ENCODE results near the gene GGN. TPM values are rescaled to one million over a fixed set of nuclear protein-coding genes. Genes with fewer than 3 reads are reported as not detected.
"Not testable (repeated sequence)": the region's sequence is repeated elsewhere in the genome, so short reads cannot be mapped to it uniquely, and the experiment has no call there.

GGN gene
- total and polyA plus RNA-seq, 7 donors = 0.28 TPM; not detected in 6

DNA sequence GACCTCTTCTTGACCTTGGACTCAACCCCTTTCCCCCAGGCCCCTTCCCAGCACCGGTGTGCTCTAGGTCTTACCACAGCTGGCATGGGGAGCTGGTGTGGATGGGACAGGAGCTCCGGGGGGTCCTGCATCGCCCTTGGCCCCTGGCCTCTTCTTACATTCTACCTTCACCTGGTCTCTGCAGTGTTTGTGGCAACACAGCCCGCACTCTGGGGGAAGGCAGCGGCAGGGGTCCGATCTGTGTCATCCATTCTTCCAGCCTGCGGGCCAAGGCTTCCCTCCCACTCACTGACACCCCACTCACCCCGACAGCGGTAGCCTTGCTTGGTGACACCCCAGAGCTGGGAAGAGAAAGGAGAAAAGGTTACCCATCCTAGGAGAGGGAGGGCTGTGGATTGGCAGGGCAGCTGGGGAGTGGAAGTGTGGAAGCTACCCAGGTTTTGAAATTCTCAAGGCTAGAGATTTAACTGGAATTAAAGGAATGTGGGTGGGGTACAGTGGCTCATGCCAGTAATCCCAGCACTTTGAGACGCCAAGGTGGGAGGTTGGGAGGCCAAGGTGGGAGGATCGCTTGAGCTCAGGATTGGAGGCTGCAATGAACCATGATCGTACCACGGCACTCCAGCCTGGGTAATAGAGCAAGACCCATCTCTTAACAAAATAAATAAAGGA lies 23.3 kb upstream of the GGN start:
- no peaks in the 10 kb centered on the region for H3K4me1 ChIP-seq
- peaks cover 0 to 25% (median 11%) of the 10 kb centered on the region in 4 donors for H3K36me3 ChIP-seq
- peaks cover 0 to 7% (median 0%) of the 10 kb centered on the region in 3 donors for H3K27me3 ChIP-seq
- intact Hi-C loops (cut with DNase I) = no loop called here
- H3K4me3 ChIP-seq = no peak overlapping the region
- no peaks in the 10 kb centered on the region for H3K9me3 ChIP-seq
- H3K27ac ChIP-seq = no peak overlapping the region
- DNase-seq = no peak
- no peak for TF ChIP-seq POLR2AphosphoS5 (IDR thresholded peaks at IDR 0.05)
- TF ChIP-seq, protein P1, sequence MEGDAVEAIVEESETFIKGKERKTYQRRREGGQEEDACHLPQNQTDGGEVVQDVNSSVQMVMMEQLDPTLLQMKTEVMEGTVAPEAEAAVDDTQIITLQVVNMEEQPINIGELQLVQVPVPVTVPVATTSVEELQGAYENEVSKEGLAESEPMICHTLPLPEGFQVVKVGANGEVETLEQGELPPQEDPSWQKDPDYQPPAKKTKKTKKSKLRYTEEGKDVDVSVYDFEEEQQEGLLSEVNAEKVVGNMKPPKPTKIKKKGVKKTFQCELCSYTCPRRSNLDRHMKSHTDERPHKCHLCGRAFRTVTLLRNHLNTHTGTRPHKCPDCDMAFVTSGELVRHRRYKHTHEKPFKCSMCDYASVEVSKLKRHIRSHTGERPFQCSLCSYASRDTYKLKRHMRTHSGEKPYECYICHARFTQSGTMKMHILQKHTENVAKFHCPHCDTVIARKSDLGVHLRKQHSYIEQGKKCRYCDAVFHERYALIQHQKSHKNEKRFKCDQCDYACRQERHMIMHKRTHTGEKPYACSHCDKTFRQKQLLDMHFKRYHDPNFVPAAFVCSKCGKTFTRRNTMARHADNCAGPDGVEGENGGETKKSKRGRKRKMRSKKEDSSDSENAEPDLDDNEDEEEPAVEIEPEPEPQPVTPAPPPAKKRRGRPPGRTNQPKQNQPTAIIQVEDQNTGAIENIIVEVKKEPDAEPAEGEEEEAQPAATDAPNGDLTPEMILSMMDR (IDR thresholded peaks at IDR 0.05) = no peak
- TF ChIP-seq EP300 (IDR thresholded peaks at IDR 0.05) = no peak
- TF ChIP-seq POLR2A (IDR thresholded peaks at IDR 0.05) = no peak
- WGBS, 2 donors = 88 to 89% methylated on average over 13 of the region's 13 CpGs

GRCh38 chr19:38410407-38410806 lies 22.6 kb upstream of the GGN start:
- intact Hi-C loops (cut with DNase I); H3K27ac ChIP-seq; H3K4me3 ChIP-seq; DNase-seq; H3K27me3 ChIP-seq; H3K9me3 ChIP-seq; H3K4me1 ChIP-seq: not testable (repeated sequence)
- 63 to 82% methylated on average over 6 of the region's 6 CpGs for WGBS, 2 donors
- H3K36me3 ChIP-seq = peaks cover 0 to 26% (median 11%) of the 10 kb centered on the region in 4 donors

GRCh38 chr19:38409631-38410133 lies 21.8 kb upstream of the GGN start:
- no peak for TF ChIP-seq POLR2AphosphoS5 (IDR thresholded peaks at IDR 0.05)
- H3K36me3 ChIP-seq = peaks cover 0 to 26% (median 11%) of the 10 kb centered on the region in 4 donors

DNA sequence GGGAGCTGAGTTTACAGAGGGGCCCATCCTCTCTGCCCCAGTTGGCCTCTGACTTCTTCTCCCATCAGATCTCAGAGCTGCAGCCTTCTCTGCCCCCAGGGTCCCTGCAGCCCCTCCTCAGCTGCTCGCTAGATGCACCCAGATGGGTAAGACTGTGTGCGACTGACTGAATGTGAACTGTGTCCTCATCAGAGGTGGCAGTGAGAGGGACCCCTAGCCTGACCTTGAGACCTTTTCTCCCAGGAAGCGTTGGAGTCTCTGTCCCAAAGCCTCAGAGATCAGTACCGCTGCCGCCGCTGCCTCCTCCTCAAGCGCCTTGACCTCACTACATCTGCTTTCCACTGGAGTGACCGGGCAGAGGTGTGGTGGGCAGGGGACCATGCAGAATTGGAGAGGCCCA lies 17.4 kb upstream of the GGN start:
- TF ChIP-seq, protein P1 (IDR thresholded peaks at IDR 0.05) = no peak
- no peak for TF ChIP-seq POLR2A (IDR thresholded peaks at IDR 0.05)
- TF ChIP-seq POLR2AphosphoS5 (IDR thresholded peaks at IDR 0.05) = no peak
- no peak for TF ChIP-seq EP300 (IDR thresholded peaks at IDR 0.05)
- intact Hi-C loops (cut with DNase I) = no loop called here
- Histone ChIP-seq H3K36me3 (peaks cover 0 to 26% (median 11%) of the 10 kb centered on the region in 4 donors), H3K4me3 (no peak overlapping the region), H3K9me3 (no peaks in the 10 kb centered on the region), H3K27ac (no peak overlapping the region), H3K27me3 (peaks cover 0 to 9% (median 8%) of the 10 kb centered on the region in 3 donors), H3K4me1 (peaks cover 0 to 15% (median 7%) of the 10 kb centered on the region in 4 donors)
- no peak for DNase-seq
- 96 to 98% methylated on average over 8 of the region's 8 CpGs for WGBS, 2 donors

More at GRCh38 chr19:38409631-38410133, 21.8 kb upstream of the GGN start:
- DNase-seq = no peak
- Histone ChIP-seq H3K9me3 (no peaks in the 10 kb centered on the region), H3K4me1 (no peaks in the 10 kb centered on the region), H3K27me3 (peaks cover 0 to 7% (median 0%) of the 10 kb centered on the region in 3 donors), H3K27ac (no peak overlapping the region), H3K4me3 (no peak overlapping the region)
- intact Hi-C loops (cut with DNase I) = no loop called here
- 49 to 71% methylated on average over 7 of the region's 7 CpGs for whole genome bisulfite sequencing, 2 donors

DNA sequence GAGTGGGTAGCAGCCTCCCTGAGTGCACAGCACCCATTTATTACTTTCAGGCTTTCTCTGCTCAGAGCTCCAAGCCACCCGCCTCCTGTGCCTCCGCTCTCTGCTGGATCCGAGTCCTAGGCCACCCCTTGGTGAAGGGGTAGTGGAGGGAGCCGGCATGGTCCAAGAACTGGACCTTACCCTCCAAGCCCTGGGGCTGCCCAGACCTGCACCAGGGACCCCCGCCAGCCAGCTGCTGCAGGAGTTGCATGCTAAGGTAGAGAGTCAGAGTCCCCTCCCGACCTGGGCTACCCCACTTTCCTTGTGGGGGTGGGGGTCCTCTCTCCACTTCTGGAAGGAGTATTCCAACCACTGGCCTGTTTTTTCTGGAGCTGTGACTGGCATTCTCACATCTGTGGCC lies 17.0 kb upstream of the GGN start:
- Histone ChIP-seq H3K9me3 (no peaks in the 10 kb centered on the region), H3K27ac (no peak overlapping the region), H3K36me3 (peaks cover 0 to 26% (median 11%) of the 10 kb centered on the region in 4 donors), H3K27me3 (peaks cover 0 to 14% (median 12%) of the 10 kb centered on the region in 3 donors), H3K4me1 (peaks cover 0 to 15% (median 7%) of the 10 kb centered on the region in 4 donors), H3K4me3 (no peak overlapping the region)
- intact Hi-C loops (cut with DNase I) = loop anchor here (5.0 kb wide), 1 partner anchor 212 kb away; the partner anchor contains the start of genes EIF3K and MAP4K1
- DNase-seq = no peak
- WGBS, 2 donors = 95 to 97% methylated on average over 6 of the region's 6 CpGs
- TF ChIP-seq EP300 (IDR thresholded peaks at IDR 0.05) (no peak), POLR2A (IDR thresholded peaks at IDR 0.05) (no peak), POLR2AphosphoS5 (IDR thresholded peaks at IDR 0.05) (no peak)
- TF ChIP-seq, protein P1 (IDR thresholded peaks at IDR 0.05) = no peak

Measured in sigmoid colon (tissue), 7 donors.